ENCODE data around the gene NGDN.

Gene NGDN

DNA sequence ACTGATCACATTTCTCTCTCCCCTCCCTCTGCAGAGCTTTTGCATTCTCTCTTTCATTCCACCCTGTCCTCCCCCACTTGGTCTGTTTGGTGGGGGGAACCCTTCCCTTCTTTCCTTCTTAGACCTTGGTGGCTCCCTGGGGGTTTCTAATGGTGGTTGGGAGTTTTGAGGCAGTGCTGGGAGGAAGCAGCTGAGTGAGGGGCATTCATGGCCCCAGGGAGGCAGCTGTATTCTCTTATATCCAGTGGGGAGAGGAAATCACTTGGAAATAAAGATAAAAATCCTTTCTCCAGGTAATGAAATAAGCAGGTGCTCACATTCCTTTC, 13.3 kb downstream of the NGDN start:
- no peak overlapping the region for H3K27ac ChIP-seq (replicated peaks)
- TF ChIP-seq, protein P1, sequence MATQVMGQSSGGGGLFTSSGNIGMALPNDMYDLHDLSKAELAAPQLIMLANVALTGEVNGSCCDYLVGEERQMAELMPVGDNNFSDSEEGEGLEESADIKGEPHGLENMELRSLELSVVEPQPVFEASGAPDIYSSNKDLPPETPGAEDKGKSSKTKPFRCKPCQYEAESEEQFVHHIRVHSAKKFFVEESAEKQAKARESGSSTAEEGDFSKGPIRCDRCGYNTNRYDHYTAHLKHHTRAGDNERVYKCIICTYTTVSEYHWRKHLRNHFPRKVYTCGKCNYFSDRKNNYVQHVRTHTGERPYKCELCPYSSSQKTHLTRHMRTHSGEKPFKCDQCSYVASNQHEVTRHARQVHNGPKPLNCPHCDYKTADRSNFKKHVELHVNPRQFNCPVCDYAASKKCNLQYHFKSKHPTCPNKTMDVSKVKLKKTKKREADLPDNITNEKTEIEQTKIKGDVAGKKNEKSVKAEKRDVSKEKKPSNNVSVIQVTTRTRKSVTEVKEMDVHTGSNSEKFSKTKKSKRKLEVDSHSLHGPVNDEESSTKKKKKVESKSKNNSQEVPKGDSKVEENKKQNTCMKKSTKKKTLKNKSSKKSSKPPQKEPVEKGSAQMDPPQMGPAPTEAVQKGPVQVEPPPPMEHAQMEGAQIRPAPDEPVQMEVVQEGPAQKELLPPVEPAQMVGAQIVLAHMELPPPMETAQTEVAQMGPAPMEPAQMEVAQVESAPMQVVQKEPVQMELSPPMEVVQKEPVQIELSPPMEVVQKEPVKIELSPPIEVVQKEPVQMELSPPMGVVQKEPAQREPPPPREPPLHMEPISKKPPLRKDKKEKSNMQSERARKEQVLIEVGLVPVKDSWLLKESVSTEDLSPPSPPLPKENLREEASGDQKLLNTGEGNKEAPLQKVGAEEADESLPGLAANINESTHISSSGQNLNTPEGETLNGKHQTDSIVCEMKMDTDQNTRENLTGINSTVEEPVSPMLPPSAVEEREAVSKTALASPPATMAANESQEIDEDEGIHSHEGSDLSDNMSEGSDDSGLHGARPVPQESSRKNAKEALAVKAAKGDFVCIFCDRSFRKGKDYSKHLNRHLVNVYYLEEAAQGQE (IDR thresholded peaks at IDR 0.05; ENCODE audit: insufficient replicate concordance, low read depth): no peak
- H3K4me3 ChIP-seq (replicated peaks; ENCODE audit: insufficient read depth, low read length): no peak overlapping the region
- DNase-seq (ENCODE audit: low read depth in 1 of 2, low spot score in 1 of 2): no peak
- no peaks in the 10 kb centered on the region for H3K27me3 ChIP-seq (ENCODE audit: insufficient read depth, poor library complexity, severe bottlenecking)

DNA sequence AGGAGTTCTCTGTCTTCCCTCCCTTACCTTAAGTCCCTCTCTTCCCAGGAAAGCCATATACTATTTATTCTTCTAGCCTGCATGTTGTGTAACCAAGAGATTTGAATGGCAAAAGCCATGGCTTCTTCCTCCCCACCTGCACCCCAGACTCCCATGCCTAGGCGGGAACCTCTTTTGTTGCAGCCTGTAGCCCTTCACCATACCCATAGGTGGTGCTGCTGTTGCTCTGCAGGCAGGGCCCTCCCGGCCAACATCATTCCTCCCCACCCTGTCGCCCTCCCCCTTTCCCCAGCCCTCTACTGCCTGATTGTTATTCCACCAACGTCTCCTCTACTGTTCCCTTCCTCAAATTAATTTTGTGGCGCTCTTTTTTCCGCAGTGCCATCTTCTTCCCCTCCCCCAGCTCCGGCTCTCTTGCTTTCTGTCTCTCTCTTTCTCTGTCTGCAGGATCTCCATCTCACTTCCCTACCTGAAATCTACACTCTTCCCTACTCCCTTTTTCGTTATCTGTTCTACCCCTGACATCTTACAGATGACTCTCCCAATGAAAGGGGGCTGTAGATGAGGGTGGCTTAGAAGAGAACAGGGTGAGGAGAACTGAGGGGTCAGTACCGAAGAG, 13.8 kb downstream of the NGDN start:
- TF ChIP-seq GABPA (IDR thresholded peaks at IDR 0.05; ENCODE audit: low read depth) (no peak), POLR2AphosphoS5 (IDR thresholded peaks at IDR 0.05; ENCODE audit: low read depth) (no peak), SPI1 (IDR thresholded peaks at IDR 0.05; ENCODE audit: borderline replicate concordance, low read depth) (no peak)
- TF ChIP-seq, protein P1 (IDR thresholded peaks at IDR 0.05; ENCODE audit: insufficient replicate concordance, low read depth): no peak
- TF ChIP-seq, protein P2, sequence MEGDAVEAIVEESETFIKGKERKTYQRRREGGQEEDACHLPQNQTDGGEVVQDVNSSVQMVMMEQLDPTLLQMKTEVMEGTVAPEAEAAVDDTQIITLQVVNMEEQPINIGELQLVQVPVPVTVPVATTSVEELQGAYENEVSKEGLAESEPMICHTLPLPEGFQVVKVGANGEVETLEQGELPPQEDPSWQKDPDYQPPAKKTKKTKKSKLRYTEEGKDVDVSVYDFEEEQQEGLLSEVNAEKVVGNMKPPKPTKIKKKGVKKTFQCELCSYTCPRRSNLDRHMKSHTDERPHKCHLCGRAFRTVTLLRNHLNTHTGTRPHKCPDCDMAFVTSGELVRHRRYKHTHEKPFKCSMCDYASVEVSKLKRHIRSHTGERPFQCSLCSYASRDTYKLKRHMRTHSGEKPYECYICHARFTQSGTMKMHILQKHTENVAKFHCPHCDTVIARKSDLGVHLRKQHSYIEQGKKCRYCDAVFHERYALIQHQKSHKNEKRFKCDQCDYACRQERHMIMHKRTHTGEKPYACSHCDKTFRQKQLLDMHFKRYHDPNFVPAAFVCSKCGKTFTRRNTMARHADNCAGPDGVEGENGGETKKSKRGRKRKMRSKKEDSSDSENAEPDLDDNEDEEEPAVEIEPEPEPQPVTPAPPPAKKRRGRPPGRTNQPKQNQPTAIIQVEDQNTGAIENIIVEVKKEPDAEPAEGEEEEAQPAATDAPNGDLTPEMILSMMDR (IDR thresholded peaks at IDR 0.05; ENCODE audit: insufficient read depth, low read length): peak; percentile 29
- no peak overlapping the region for H3K4me3 ChIP-seq (replicated peaks; ENCODE audit: insufficient read depth, low read length)
- no peak overlapping the region for H3K27ac ChIP-seq (replicated peaks)
- no peaks in the 10 kb centered on the region for H3K27me3 ChIP-seq (ENCODE audit: insufficient read depth, poor library complexity, severe bottlenecking)
- DNase-seq (ENCODE audit: low read depth in 1 of 2, low spot score in 1 of 2): peak in 1 of 2 experiments; percentile 43

DNA sequence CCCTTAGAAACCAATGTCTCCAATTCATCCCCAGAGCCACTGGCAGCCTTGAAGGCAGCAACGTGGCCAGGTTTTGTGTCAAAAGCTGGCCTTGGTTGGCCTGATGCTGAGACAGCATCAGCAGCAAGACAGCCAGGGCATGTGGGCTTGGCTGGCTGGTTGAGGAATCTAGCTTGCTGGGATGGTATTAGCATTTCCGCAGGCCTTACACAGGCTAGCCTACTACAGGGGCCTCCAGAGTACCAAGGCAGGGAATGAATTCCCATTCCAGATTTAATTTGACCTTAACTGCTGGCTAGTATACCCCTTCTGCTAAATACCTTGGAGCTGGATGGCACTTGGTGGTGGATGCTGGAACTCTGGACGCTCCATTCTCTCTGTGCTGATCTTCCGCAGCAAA, 15.8 kb downstream of the NGDN start:
- no peak for DNase-seq (ENCODE audit: low read depth in 1 of 2, low spot score in 1 of 2)
- Histone ChIP-seq H3K27ac (replicated peaks) (no peak overlapping the region), H3K4me3 (replicated peaks; ENCODE audit: insufficient read depth, low read length) (no peak overlapping the region), H3K27me3 (ENCODE audit: insufficient read depth, poor library complexity, severe bottlenecking) (no peaks in the 10 kb centered on the region)
- TF ChIP-seq, protein P1 (IDR thresholded peaks at IDR 0.05; ENCODE audit: insufficient replicate concordance, low read depth): no peak
- no peak for TF ChIP-seq GABPA (IDR thresholded peaks at IDR 0.05; ENCODE audit: low read depth)
- no peak for TF ChIP-seq POLR2AphosphoS5 (IDR thresholded peaks at IDR 0.05; ENCODE audit: low read depth)
- no peak for TF ChIP-seq SPI1 (IDR thresholded peaks at IDR 0.05; ENCODE audit: borderline replicate concordance, low read depth)
- TF ChIP-seq, protein P2 (IDR thresholded peaks at IDR 0.05; ENCODE audit: insufficient read depth, low read length): no peak

Measured in HL-60 (cell line).